Measurements from ENCODE around the gene DGAT2.

Gene DGAT2

GRCh38 chr11:75775056-75775455, 6.5 kb downstream of the DGAT2 start:
- no peak overlapping the region for H3K4me3 ChIP-seq (ENCODE audit: low read depth, low read length, poor library complexity, severe bottlenecking)
- no peak overlapping the region for H2AFZ ChIP-seq (ENCODE audit: low read length)
- no peaks in the 10 kb centered on the region for H3K36me3 ChIP-seq (ENCODE audit: insufficient read depth, low read length)
- H4K20me1 ChIP-seq (ENCODE audit: insufficient read depth, low read length) = no peaks in the 10 kb centered on the region
- H3K27me3 ChIP-seq (ENCODE audit: insufficient read depth, low read length) = no peaks in the 10 kb centered on the region
- H3F3A ChIP-seq (ENCODE audit: insufficient read depth, low read length) = no peaks in the 10 kb centered on the region
- no peaks in the 10 kb centered on the region for H3K79me2 ChIP-seq (ENCODE audit: insufficient read depth, low read length)
- H3K4me2 ChIP-seq (ENCODE audit: low read length) = no peak overlapping the region
- TF ChIP-seq CTCF (IDR thresholded peaks at IDR 0.05; ENCODE audit: low read length) = peak; percentile 23
- TF ChIP-seq EZH2 (IDR thresholded peaks at IDR 0.05; ENCODE audit: borderline replicate concordance, low read length) = no peak
- H3K27ac ChIP-seq (ENCODE audit: low read depth, low read length, poor library complexity, severe bottlenecking) = no peak overlapping the region
- H3K4me1 ChIP-seq (ENCODE audit: insufficient read depth, low read length, severe bottlenecking) = peaks cover 20% of the 10 kb centered on the region
- H3K9ac ChIP-seq (ENCODE audit: low read length) = no peak overlapping the region
- no peaks in the 10 kb centered on the region for H3K9me2 ChIP-seq (ENCODE audit: low read depth, low read length)
- H3K9me3 ChIP-seq (ENCODE audit: low read length) = no peaks in the 10 kb centered on the region

- no peak for TF ChIP-seq EZH2 (IDR thresholded peaks at IDR 0.05; ENCODE audit: borderline replicate concordance, low read length)
- no peak for TF ChIP-seq CTCF (IDR thresholded peaks at IDR 0.05; ENCODE audit: low read length)
- Histone ChIP-seq H3K27me3 (ENCODE audit: insufficient read depth, low read length) (no peaks in the 10 kb centered on the region), H2AFZ (ENCODE audit: low read length) (no peak overlapping the region), H3K4me3 (ENCODE audit: low read depth, low read length, poor library complexity, severe bottlenecking) (no peak overlapping the region), H3K9ac (ENCODE audit: low read length) (no peak overlapping the region), H3F3A (ENCODE audit: insufficient read depth, low read length) (no peaks in the 10 kb centered on the region), H3K4me1 (ENCODE audit: insufficient read depth, low read length, severe bottlenecking) (peaks cover 20% of the 10 kb centered on the region), H3K79me2 (ENCODE audit: insufficient read depth, low read length) (no peaks in the 10 kb centered on the region), H3K4me2 (ENCODE audit: low read length) (no peak overlapping the region), H3K36me3 (ENCODE audit: insufficient read depth, low read length) (no peaks in the 10 kb centered on the region), H3K27ac (ENCODE audit: low read depth, low read length, poor library complexity, severe bottlenecking) (no peak overlapping the region), H3K9me3 (ENCODE audit: low read length) (no peaks in the 10 kb centered on the region), H3K9me2 (ENCODE audit: low read depth, low read length) (no peaks in the 10 kb centered on the region), H4K20me1 (ENCODE audit: insufficient read depth, low read length) (no peaks in the 10 kb centered on the region)
Observed at GRCh38 chr11:75776546-75776945, 8.0 kb downstream of the DGAT2 start.

GRCh38 chr11:75777461-75778110, 9.0 kb downstream of the DGAT2 start:
- no peak overlapping the region for H3K4me3 ChIP-seq (ENCODE audit: low read depth, low read length, poor library complexity, severe bottlenecking)
- H3K9me3 ChIP-seq (ENCODE audit: low read length) = no peaks in the 10 kb centered on the region
- TF ChIP-seq EZH2 (IDR thresholded peaks at IDR 0.05; ENCODE audit: borderline replicate concordance, low read length) = no peak
- H3K36me3 ChIP-seq (ENCODE audit: insufficient read depth, low read length) = no peaks in the 10 kb centered on the region
- H3K9ac ChIP-seq (ENCODE audit: low read length) = no peak overlapping the region
- no peak overlapping the region for H2AFZ ChIP-seq (ENCODE audit: low read length)
- no peaks in the 10 kb centered on the region for H3F3A ChIP-seq (ENCODE audit: insufficient read depth, low read length)
- H4K20me1 ChIP-seq (ENCODE audit: insufficient read depth, low read length) = no peaks in the 10 kb centered on the region
- no peak overlapping the region for H3K4me2 ChIP-seq (ENCODE audit: low read length)
- H3K27ac ChIP-seq (ENCODE audit: low read depth, low read length, poor library complexity, severe bottlenecking) = no peak overlapping the region
- H3K79me2 ChIP-seq (ENCODE audit: insufficient read depth, low read length) = no peaks in the 10 kb centered on the region
- no peaks in the 10 kb centered on the region for H3K27me3 ChIP-seq (ENCODE audit: insufficient read depth, low read length)
- H3K4me1 ChIP-seq (ENCODE audit: insufficient read depth, low read length, severe bottlenecking) = peaks cover 16% of the 10 kb centered on the region
- no peaks in the 10 kb centered on the region for H3K9me2 ChIP-seq (ENCODE audit: low read depth, low read length)

GRCh38 chr11:75778962-75779361, 10.4 kb downstream of the DGAT2 start:
- Histone ChIP-seq H3K9me2 (ENCODE audit: low read depth, low read length) (no peaks in the 10 kb centered on the region), H3K4me2 (ENCODE audit: low read length) (no peak overlapping the region), H3K36me3 (ENCODE audit: insufficient read depth, low read length) (no peaks in the 10 kb centered on the region), H3K27ac (ENCODE audit: low read depth, low read length, poor library complexity, severe bottlenecking) (no peak overlapping the region), H4K20me1 (ENCODE audit: insufficient read depth, low read length) (no peaks in the 10 kb centered on the region), H3K27me3 (ENCODE audit: insufficient read depth, low read length) (no peaks in the 10 kb centered on the region), H3K4me3 (ENCODE audit: low read depth, low read length, poor library complexity, severe bottlenecking) (no peak overlapping the region), H3K79me2 (ENCODE audit: insufficient read depth, low read length) (no peaks in the 10 kb centered on the region), H2AFZ (ENCODE audit: low read length) (no peak overlapping the region), H3K4me1 (ENCODE audit: insufficient read depth, low read length, severe bottlenecking) (peaks cover 2% of the 10 kb centered on the region), H3F3A (ENCODE audit: insufficient read depth, low read length) (no peaks in the 10 kb centered on the region), H3K9ac (ENCODE audit: low read length) (no peak overlapping the region), H3K9me3 (ENCODE audit: low read length) (no peaks in the 10 kb centered on the region)
- TF ChIP-seq EZH2 (IDR thresholded peaks at IDR 0.05; ENCODE audit: borderline replicate concordance, low read length) = no peak
- no peak for TF ChIP-seq CTCF (IDR thresholded peaks at IDR 0.05; ENCODE audit: low read length)

Measured in OCI-LY1 (cell line).